LHCN-M2 (cell line): ENCODE measurements around the gene ANO2. TPM values are rescaled to one million over a fixed set of nuclear protein-coding genes. Genes with fewer than 3 reads are reported as not detected.

Source experiments
- DNase-seq: peaks from one replicate; pipeline ENCODE4 v3.0.0-alpha.2; 2012; ENCODE audit warnings: low read depth
- total RNA-seq: library from RNA; depleted of rRNA; stranded (reverse); fragments of >200 nt; gene quantifications from 2 replicates; pipeline ENCODE4 v1.2.3, GENCODE V29; 2014; rRNA removed

ANO2 gene
- total RNA-seq, 1 experiment from 2014 or later = under 0.01 TPM

GRCh38 chr12:5520831-5521230 is 424.2 kb downstream of the ANO2 start:
- DNase-seq = no peak

- DNase-seq = no peak
Measured at GRCh38 chr12:5520037-5520436, 425.0 kb downstream of the ANO2 start.

GRCh38 chr12:5518584-5519365 is 426.3 kb downstream of the ANO2 start:
- DNase-seq = no peak

GRCh38 chr12:5516371-5517241 is 428.5 kb downstream of the ANO2 start:
- DNase-seq = no peak

DNA sequence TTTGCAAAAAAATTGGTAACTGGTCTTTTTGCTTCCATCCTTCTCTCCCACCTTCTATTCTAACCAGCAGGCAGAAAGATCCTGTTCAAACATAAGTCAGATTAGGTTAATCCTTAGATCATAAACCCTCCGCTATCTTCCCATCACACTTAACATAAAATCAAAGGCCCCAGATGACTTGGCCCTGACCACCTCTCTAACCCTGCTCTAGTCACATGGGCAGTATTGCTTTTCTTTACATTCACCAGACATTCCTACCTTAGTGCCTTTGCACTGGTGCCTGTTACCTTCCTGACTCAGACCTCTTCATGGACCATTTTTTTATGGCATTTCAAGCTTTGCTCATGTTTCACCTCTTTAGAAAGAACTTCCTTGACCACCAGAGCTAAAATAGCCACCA is 429.6 kb downstream of the ANO2 start:
- DNase-seq = no peak

GRCh38 chr12:5514545-5514944 is 430.5 kb downstream of the ANO2 start:
- DNase-seq = no peak

- no peak for DNase-seq
Measured at GRCh38 chr12:5514016-5514415, 431.0 kb downstream of the ANO2 start.

DNA sequence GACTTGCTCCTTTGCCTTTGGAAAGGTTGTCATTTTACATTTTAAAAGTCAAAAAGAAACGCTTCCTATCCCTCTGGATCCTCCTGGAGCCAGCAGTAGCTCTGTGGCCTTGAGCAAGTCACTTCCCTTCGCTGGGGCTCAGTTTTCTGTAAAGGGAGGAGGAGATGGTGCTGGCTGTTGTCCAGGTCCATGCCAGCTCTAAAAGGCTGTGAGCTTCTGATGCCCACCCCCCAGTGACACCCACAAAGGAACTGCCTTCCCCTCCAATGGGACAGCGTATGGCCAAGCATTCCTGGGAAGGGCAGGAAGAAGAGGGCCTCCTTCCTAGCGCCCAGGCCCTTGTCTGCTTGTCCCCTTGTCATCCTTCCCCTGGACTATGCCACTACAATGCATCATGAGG is 431.7 kb downstream of the ANO2 start:
- no peak for DNase-seq

Other genes with a start within 250 kb of the ANO2 start
- gene VWF, start 179.4 kb upstream of the ANO2 start, total RNA-seq = under 0.01 and 0.06 TPM in 2 replicates